Esophagus muscularis mucosa (tissue), 4 donors: ENCODE results near the gene MYH7.

Experiments
- CTCF ChIP-seq, 3 experiments: fragments of 200-600 bp in 2 of 3; fragments of 450-650 bp in 1 of 3; sonication (generic) in 2 of 3; IDR thresholded peaks; one replicate each; pipeline ENCODE4 v1.5.1; 2017 to 2019; ENCODE audit warnings: antibody characterized with exemption in 3 of 3, mild to moderate bottlenecking in 2 of 3, moderate library complexity in 1 of 3
- EP300 ChIP-seq: sonication (generic); formaldehyde crosslinking; IDR thresholded peaks from one replicate; pipeline ENCODE4 v1.6.1; 2017; ENCODE audit warnings: antibody characterized with exemption
- POLR2A ChIP-seq: fragments of 450-650 bp; IDR thresholded peaks from one replicate; pipeline ENCODE4 v1.6.1; 2017; ENCODE audit warnings: antibody characterized with exemption, moderate library complexity, mild to moderate bottlenecking, low read depth
- POLR2AphosphoS5 ChIP-seq, 2 donors: sonication (generic); formaldehyde crosslinking; IDR thresholded peaks; one replicate each; pipeline ENCODE4 v1.6.1; 2017; ENCODE audit warnings: antibody characterized with exemption in 2 of 2

GRCh38 chr14:23403908-23404307 is 31.6 kb downstream of the MYH7 start:
- TF ChIP-seq POLR2A, result no peak
- TF ChIP-seq CTCF (IDR thresholded peaks at IDR 0.05), result no peak
- TF ChIP-seq EP300, result no peak
- TF ChIP-seq POLR2AphosphoS5 (IDR thresholded peaks at IDR 0.05), result no peak
